HCT116 (cell line): ENCODE results near the gene PTPRS. TPM values are rescaled to one million over a fixed set of nuclear protein-coding genes. Genes with fewer than 3 reads are reported as not detected.
A peak's percentile ranks its signal among the peaks of the same experiment; 100 is the strongest.

Experiments used
- ATAC-seq: fragments of 200-7000 bp; cut with Tn5 transposase; 2 replicates; pipeline ENCODE4 v1.9.1; 2020; ENCODE audit warnings: mild to moderate bottlenecking, moderate library complexity
- BruUV-seq: library from RNA; stranded (reverse); fragments of 400-500 nt; replicated peaks from 2 replicates; lab custom pipeline; 2021; lab: Mats Ljungman, UMichigan
- CTCF ChIA-PET: fragments of 300-600 bp; sonication (Branson Sonifier 250); formaldehyde crosslinking; loops from one replicate; lab custom pipeline; 2021; ENCODE audit warnings: antibody characterized with exemption; lab: Charles Lee
- POLR2A ChIA-PET: fragments of 300-600, 350-600 bp; sonication (Branson Sonifier 250); formaldehyde crosslinking; loops from one replicate; lab custom pipeline; 2021; ENCODE audit warnings: antibody characterized with exemption; lab: Charles Lee
- RAD21 ChIA-PET, 2 experiments: fragments of 300-600 bp; sonication (Branson Sonifier 250); formaldehyde crosslinking; loops; one replicate each; lab custom pipeline; 2023; ENCODE audit warnings: low total read pairs in 2 of 2; ENCODE audit not compliant: uncharacterized antibody in 2 of 2, unreplicated experiment in 2 of 2, low non-redundant PET in 1 of 2; lab: Charles Lee
- DNase-seq: peaks from one replicate; pipeline ENCODE4 v3.0.0-alpha.2; 2010; ENCODE audit warnings: low read depth, low spot score
- H2AFZ ChIP-seq: fragments of 200-600 bp; shearing (Covaris generic), sonication (generic); 2 replicates; pipeline ENCODE4 v1.6.1; 2017; ENCODE audit warnings: low read depth, mixed run types, mixed read lengths, antibody characterized with exemption, low read length; ENCODE audit not compliant: poor library complexity, severe bottlenecking
- H3K27ac ChIP-seq: 2 replicates; pipeline ENCODE4 v1.5.1; 2012; ENCODE audit warnings: low read depth, low read length
- H3K27me3 ChIP-seq: fragments of 200-600 bp; sonication (generic); 2 replicates; pipeline ENCODE4 v1.6.1; 2016; ENCODE audit warnings: mixed run types, low read length, mixed read lengths; ENCODE audit not compliant: insufficient read depth
- H3K36me3 ChIP-seq, 2 experiments: fragments of 200-500 bp in 1 of 2; fragments of 200-600 bp in 1 of 2; sonication (Bioruptor generic) in 1 of 2; sonication (generic) in 1 of 2; 2 replicates each; pipeline versions ENCODE4 v1.5.1 to v1.6.1; 2014 to 2016; ENCODE audit warnings: low read length in 2 of 2, inconsistent platforms in 1 of 2, mixed read lengths in 1 of 2, mixed run types in 1 of 2; ENCODE audit not compliant: insufficient read depth in 2 of 2, control insufficient read depth in 1 of 2
- H3K4me1 ChIP-seq, 2 experiments: fragments of 200-600 bp in 1 of 2; sonication (generic) in 1 of 2; 2 replicates each; pipeline versions ENCODE4 v1.5.1 to v1.6.1; 2012 to 2017; ENCODE audit warnings: low read length in 2 of 2, inconsistent platforms in 1 of 2, mild to moderate bottlenecking in 1 of 2, mixed read lengths in 1 of 2, mixed run types in 1 of 2, moderate library complexity in 1 of 2; ENCODE audit not compliant: insufficient read depth in 2 of 2, control insufficient read depth in 1 of 2
- H3K4me2 ChIP-seq: fragments of 200-600 bp; sonication (generic); 2 replicates; pipeline ENCODE4 v1.6.1; 2017; ENCODE audit warnings: mixed run types, low read length, mixed read lengths
- H3K4me3 ChIP-seq, 2 experiments: fragments of 200-600 bp in 1 of 2; sonication (generic) in 1 of 2; replicated peaks in 1 of 2; 2 replicates each; pipeline ENCODE4 v1.5.1; 2011 to 2016; ENCODE audit warnings: low read length in 2 of 2, control low read depth in 1 of 2, low read depth in 1 of 2, mild to moderate bottlenecking in 1 of 2, mixed read lengths in 1 of 2, mixed run types in 1 of 2
- H3K79me2 ChIP-seq: fragments of 200-600 bp; sonication (generic); 2 replicates; pipeline ENCODE4 v1.6.1; 2017; ENCODE audit warnings: mild to moderate bottlenecking, mixed run types, low read length, moderate library complexity, mixed read lengths; ENCODE audit not compliant: insufficient read depth
- H3K9ac ChIP-seq: fragments of 200-600 bp; sonication (generic); 2 replicates; pipeline ENCODE4 v1.6.1; 2016; ENCODE audit warnings: low read length, mixed read lengths
- H3K9me2 ChIP-seq: fragments of 200-600 bp; sonication (generic), shearing (Covaris generic); 2 replicates; pipeline ENCODE4 v1.6.1; 2017; ENCODE audit warnings: mixed run types, mild to moderate bottlenecking, moderate library complexity; ENCODE audit not compliant: insufficient read depth
- H3K9me3 ChIP-seq, 2 experiments: fragments of 200-500 bp in 1 of 2; fragments of 200-600 bp in 1 of 2; sonication (Bioruptor generic) in 1 of 2; sonication (generic) in 1 of 2; 2 replicates each; pipeline ENCODE4 v1.6.1; 2014 to 2017; ENCODE audit warnings: low read length in 2 of 2, mixed read lengths in 2 of 2, inconsistent platforms in 1 of 2, low read depth in 1 of 2, mild to moderate bottlenecking in 1 of 2, mixed run types in 1 of 2, moderate library complexity in 1 of 2; ENCODE audit not compliant: control insufficient read depth in 1 of 2, insufficient read depth in 1 of 2
- H4K20me1 ChIP-seq: fragments of 200-600 bp; sonication (generic), shearing (Covaris generic); 2 replicates; pipeline ENCODE4 v1.6.1; 2017; ENCODE audit warnings: mixed run types, mild to moderate bottlenecking, moderate library complexity; ENCODE audit not compliant: insufficient read depth
- CBX3 ChIP-seq: IDR thresholded peaks from 2 replicates; pipeline ENCODE4 v1.6.1; 2012; ENCODE audit warnings: low read depth
- CEBPB ChIP-seq: IDR thresholded peaks from 2 replicates; pipeline ENCODE4 v1.6.1; 2012; ENCODE audit warnings: low read depth
- EGR1 ChIP-seq: IDR thresholded peaks from 2 replicates; pipeline ENCODE4 v1.6.1; 2012; ENCODE audit warnings: low read depth
- ELF1 ChIP-seq: IDR thresholded peaks from 2 replicates; pipeline ENCODE4 v1.6.1; 2012; ENCODE audit warnings: low read depth, borderline replicate concordance
- EZH2 ChIP-seq: fragments of 200-600 bp; sonication (generic); IDR thresholded peaks from 2 replicates; pipeline ENCODE4 v1.6.1; 2017; ENCODE audit warnings: antibody characterized with exemption, mixed run types
- EZH2phosphoT487 ChIP-seq: fragments of 200-600 bp; IDR thresholded peaks from 2 replicates; pipeline ENCODE4 v1.6.1; 2018; ENCODE audit warnings: antibody characterized with exemption, borderline replicate concordance
- JUND ChIP-seq: IDR thresholded peaks from 2 replicates; pipeline ENCODE4 v1.6.1; 2012
- POLR2A ChIP-seq: IDR thresholded peaks from 2 replicates; pipeline ENCODE4 v1.7.0; 2011; ENCODE audit warnings: borderline replicate concordance; ENCODE audit not compliant: insufficient read depth, insufficient read length; ENCODE audit errors: extremely low read depth
- POLR2AphosphoS5 ChIP-seq: IDR thresholded peaks from 2 replicates; pipeline ENCODE4 v1.6.1; 2011; ENCODE audit warnings: mild to moderate bottlenecking, low read depth, low read length, moderate library complexity
- RAD21 ChIP-seq: IDR thresholded peaks from 2 replicates; pipeline ENCODE4 v1.6.1; 2012; ENCODE audit warnings: low read depth, mild to moderate bottlenecking
- REST ChIP-seq: IDR thresholded peaks from 2 replicates; pipeline ENCODE4 v1.6.1; 2012; ENCODE audit warnings: low read depth
- SRF ChIP-seq: IDR thresholded peaks from 2 replicates; pipeline ENCODE4 v1.6.1; 2012; ENCODE audit warnings: low read depth
- TCF7L2 ChIP-seq: IDR thresholded peaks from 2 replicates; pipeline ENCODE4 v1.7.0; 2011; ENCODE audit warnings: borderline replicate concordance, inconsistent platforms; ENCODE audit not compliant: insufficient read depth, insufficient read length; ENCODE audit errors: extremely low read depth
- YY1 ChIP-seq: IDR thresholded peaks from 2 replicates; pipeline ENCODE4 v1.6.1; 2011; ENCODE audit warnings: low read length, low read depth, moderate library complexity, mild to moderate bottlenecking; ENCODE audit not compliant: insufficient replicate concordance; ENCODE audit errors: extremely low read depth
- ZFX ChIP-seq: fragments of 450-650 bp; IDR thresholded peaks from 2 replicates; pipeline ENCODE4 v1.6.1; 2017
- ZNF274 ChIP-seq: fragments of 200-500 bp; sonication (Bioruptor generic); IDR thresholded peaks from 2 replicates; pipeline ENCODE4 v1.6.1; 2014; ENCODE audit warnings: mild to moderate bottlenecking, low read depth, low read length, inconsistent platforms
- intact Hi-C: fragments of 100-400 bp; cut with micrococcal nuclease; formaldehyde crosslinking; loops from 2 replicates; pipeline ENCODE4 v1.10.0; 2022
- total RNA-seq: library from RNA; stranded (reverse); gene quantifications from one replicate; pipeline ENCODE4 v1.2.1, GENCODE V29; 2021; ENCODE audit not compliant: unreplicated experiment
- TF ChIP-seq, protein P1 (sequence below): IDR thresholded peaks from 2 replicates; pipeline ENCODE4 v1.6.1; 2012
- TF ChIP-seq, protein P2 (sequence below): IDR thresholded peaks from 2 replicates; pipeline ENCODE4 v1.6.1; 2011; ENCODE audit warnings: mild to moderate bottlenecking, low read length, moderate library complexity; ENCODE audit not compliant: insufficient replicate concordance; ENCODE audit errors: extremely low read depth
- TF ChIP-seq, protein P3 (sequence below): IDR thresholded peaks from 2 replicates; pipeline ENCODE4 v1.6.1; 2012

PTPRS gene
- total RNA-seq, 1 experiment from 2014 or later = 123 TPM

DNA sequence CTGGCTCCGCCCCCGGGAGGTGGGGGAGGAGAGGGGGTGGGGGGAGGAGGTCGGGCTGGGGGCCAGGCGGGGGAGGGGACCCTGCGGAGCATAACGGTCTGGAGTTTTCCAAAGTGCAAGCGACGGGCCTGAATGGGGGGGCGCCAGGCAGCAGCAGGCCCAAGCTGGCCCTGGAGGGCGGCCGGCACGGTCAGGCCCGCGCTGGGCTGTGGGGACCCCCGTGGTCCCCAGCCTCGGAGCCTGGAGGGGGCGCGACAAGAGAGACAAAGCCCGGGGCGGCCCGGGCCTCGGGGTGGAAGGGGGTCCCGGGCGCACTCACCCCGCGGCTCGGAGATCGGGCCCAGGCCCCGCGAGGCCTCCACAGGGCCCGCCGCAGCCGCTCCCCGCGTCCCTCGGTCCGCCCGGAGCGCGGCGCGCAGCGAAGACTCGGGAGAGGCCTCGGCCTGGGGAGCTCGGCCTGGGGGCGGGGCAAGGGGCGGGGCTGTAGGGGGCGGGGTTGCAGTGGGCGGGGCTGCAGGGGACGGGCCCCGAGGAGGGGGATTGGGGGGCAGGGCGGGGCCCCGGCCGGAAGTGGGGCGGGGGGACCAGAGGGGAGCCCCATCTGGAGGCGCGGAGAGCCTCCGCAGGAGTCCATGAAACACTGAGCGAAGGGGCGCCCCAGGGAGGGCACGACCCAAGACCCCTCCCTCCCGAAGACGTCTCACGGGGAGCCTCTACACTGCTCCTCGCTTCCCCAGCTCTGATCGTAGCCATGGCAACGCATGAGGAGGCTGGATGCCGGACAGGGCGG lies 47.6 kb downstream of the PTPRS start:
- no peaks in the 10 kb centered on the region for H3K27me3 ChIP-seq
- intact Hi-C loops = no loop called here
- DNase-seq (no peak), ATAC-seq (peak; percentile 89)
- peaks cover 3 to 16% of the 10 kb centered on the region in 2 experiments; a peak in 3 of 4 replicates for H3K4me1 ChIP-seq
- POLR2A ChIA-PET = interaction anchor here (0.7 to 2.1 kb wide), 5 partner anchors 16 to 1814 kb away, joined by 3 to 18 read pairs (median 4); no protein-coding TSS in a partner anchor
- CTCF ChIA-PET = interaction anchor here (1.0 kb wide), 1 partner anchor 12 kb away, joined by 5 read pairs; no protein-coding TSS in a partner anchor
- peak overlapping the region; percentile 81; the same call in 1 of the 2 replicates for H3K27ac ChIP-seq
- no peaks in the 10 kb centered on the region for H3K36me3 ChIP-seq
- H3K9ac ChIP-seq = peak overlapping the region; percentile 76
- RAD21 ChIA-PET = no interaction called here
- H3K79me2 ChIP-seq = peaks cover 34% of the 10 kb centered on the region
- BruUV-seq = no TSS peak
- H3K4me2 ChIP-seq = peak overlapping the region; percentile 93
- H3K9me3 ChIP-seq = no peaks in the 10 kb centered on the region
- H2AFZ ChIP-seq = no peak overlapping the region
- H4K20me1 ChIP-seq = no peaks in the 10 kb centered on the region
- H3K4me3 ChIP-seq = peak overlapping the region; percentile 57 to 69
- H3K9me2 ChIP-seq = no peaks in the 10 kb centered on the region
- TF ChIP-seq ZNF274 = no peak
- TF ChIP-seq, protein P1, sequence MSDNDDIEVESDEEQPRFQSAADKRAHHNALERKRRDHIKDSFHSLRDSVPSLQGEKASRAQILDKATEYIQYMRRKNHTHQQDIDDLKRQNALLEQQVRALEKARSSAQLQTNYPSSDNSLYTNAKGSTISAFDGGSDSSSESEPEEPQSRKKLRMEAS = no peak
- TF ChIP-seq, protein P2, sequence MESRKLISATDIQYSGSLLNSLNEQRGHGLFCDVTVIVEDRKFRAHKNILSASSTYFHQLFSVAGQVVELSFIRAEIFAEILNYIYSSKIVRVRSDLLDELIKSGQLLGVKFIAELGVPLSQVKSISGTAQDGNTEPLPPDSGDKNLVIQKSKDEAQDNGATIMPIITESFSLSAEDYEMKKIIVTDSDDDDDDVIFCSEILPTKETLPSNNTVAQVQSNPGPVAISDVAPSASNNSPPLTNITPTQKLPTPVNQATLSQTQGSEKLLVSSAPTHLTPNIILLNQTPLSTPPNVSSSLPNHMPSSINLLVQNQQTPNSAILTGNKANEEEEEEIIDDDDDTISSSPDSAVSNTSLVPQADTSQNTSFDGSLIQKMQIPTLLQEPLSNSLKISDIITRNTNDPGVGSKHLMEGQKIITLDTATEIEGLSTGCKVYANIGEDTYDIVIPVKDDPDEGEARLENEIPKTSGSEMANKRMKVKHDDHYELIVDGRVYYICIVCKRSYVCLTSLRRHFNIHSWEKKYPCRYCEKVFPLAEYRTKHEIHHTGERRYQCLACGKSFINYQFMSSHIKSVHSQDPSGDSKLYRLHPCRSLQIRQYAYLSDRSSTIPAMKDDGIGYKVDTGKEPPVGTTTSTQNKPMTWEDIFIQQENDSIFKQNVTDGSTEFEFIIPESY = no peak
- no peak for TF ChIP-seq EZH2
- no peak for TF ChIP-seq REST
- TF ChIP-seq POLR2AphosphoS5 = peak; percentile 89
- TF ChIP-seq EZH2phosphoT487 = no peak
- no peak for TF ChIP-seq YY1
- TF ChIP-seq POLR2A = peak; percentile 39
- TF ChIP-seq CBX3 = no peak
- no peak for TF ChIP-seq CEBPB
- TF ChIP-seq JUND = no peak
- TF ChIP-seq RAD21 = no peak
- no peak for TF ChIP-seq TCF7L2
- TF ChIP-seq ZFX = peak; percentile 84
- no peak for TF ChIP-seq ELF1
- TF ChIP-seq, protein P3, sequence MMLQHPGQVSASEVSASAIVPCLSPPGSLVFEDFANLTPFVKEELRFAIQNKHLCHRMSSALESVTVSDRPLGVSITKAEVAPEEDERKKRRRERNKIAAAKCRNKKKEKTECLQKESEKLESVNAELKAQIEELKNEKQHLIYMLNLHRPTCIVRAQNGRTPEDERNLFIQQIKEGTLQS = no peak
- no peak for TF ChIP-seq SRF
- TF ChIP-seq EGR1 = no peak
